ES-I3 (cell line): ENCODE data around the gene POLR3F.
A peak's percentile ranks its signal among the peaks of the same experiment; 100 is the strongest.
"Not testable (repeated sequence)": the region's sequence is repeated elsewhere in the genome, so short reads cannot be mapped to it uniquely, and the experiment has no call there.

Source experiments
- H3K36me3 ChIP-seq: 2 replicates; pipeline ENCODE4 v1.6.1; 2013; ENCODE audit warnings: mild to moderate bottlenecking, low read length, control low read depth, moderate library complexity; ENCODE audit not compliant: insufficient read depth
- H3K4me1 ChIP-seq: 2 replicates; pipeline ENCODE4 v1.6.1; 2013; ENCODE audit warnings: mild to moderate bottlenecking, control low read depth, low read length; ENCODE audit not compliant: insufficient read depth
- H3K9ac ChIP-seq: 2 replicates; pipeline ENCODE4 v1.6.1; 2013; ENCODE audit warnings: low read depth, mild to moderate bottlenecking, low read length, moderate library complexity
- H3K9me3 ChIP-seq: 2 replicates; pipeline ENCODE4 v1.6.1; 2013; ENCODE audit warnings: mild to moderate bottlenecking, low read length, moderate library complexity; ENCODE audit not compliant: control insufficient read depth, insufficient read depth

The POLR3F gene

GRCh38 chr20:18481596-18481995 is 14.4 kb downstream of the POLR3F start:
- Histone ChIP-seq H3K9ac (no peak overlapping the region), H3K4me1 (no peaks in the 10 kb centered on the region), H3K36me3 (peaks cover 7% of the 10 kb centered on the region), H3K9me3 (no peaks in the 10 kb centered on the region)

DNA sequence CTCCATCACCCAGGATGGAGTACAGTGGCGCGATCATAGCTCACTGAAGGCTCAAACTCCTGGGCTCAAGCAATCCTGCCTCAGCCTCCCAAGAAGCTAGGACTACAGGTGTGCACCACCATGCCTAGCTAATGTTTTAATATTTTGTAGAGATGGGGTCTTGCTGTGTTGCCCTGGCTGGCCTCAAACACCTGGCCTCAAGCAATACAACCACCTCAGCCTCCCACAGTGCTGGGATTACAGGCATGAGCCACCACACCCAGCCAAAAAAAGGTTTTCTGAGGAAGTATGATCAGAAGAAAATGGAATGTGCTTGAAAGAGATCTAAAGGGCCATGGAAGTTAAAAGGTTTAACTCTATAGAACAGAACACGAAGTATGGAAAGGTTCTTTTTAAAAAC is 21.1 kb downstream of the POLR3F start:
- peaks cover 2% of the 10 kb centered on the region; the same call in 1 of the 2 replicates for H3K36me3 ChIP-seq
- H3K4me1 ChIP-seq, result no peaks in the 10 kb centered on the region
- H3K9ac ChIP-seq, result no peak overlapping the region
- H3K9me3 ChIP-seq, result no peaks in the 10 kb centered on the region

DNA sequence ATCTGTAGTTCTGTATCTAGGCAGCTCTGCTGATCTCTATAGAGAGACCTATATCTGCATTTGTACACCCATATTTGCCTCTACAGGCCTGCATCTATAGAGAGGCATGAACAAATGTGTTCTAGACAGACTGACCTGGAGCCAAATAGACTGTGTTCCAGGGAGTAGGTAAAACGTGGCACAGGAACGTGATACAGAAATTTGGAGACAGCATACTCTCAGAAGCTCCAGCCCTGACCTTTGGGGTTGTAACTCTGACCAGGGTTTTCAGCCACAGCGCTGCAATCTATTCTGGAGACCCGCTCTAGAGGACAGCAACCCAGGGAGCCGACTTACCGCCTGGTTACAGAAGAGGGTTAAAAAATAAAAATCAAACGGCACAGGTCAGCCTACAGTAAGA is 28.9 kb downstream of the POLR3F start:
- no peaks in the 10 kb centered on the region for H3K9me3 ChIP-seq
- H3K4me1 ChIP-seq, result peaks cover 5% of the 10 kb centered on the region
- no peaks in the 10 kb centered on the region for H3K36me3 ChIP-seq
- H3K9ac ChIP-seq, result peak overlapping the region; percentile 98; the same call in 1 of the 2 replicates

DNA sequence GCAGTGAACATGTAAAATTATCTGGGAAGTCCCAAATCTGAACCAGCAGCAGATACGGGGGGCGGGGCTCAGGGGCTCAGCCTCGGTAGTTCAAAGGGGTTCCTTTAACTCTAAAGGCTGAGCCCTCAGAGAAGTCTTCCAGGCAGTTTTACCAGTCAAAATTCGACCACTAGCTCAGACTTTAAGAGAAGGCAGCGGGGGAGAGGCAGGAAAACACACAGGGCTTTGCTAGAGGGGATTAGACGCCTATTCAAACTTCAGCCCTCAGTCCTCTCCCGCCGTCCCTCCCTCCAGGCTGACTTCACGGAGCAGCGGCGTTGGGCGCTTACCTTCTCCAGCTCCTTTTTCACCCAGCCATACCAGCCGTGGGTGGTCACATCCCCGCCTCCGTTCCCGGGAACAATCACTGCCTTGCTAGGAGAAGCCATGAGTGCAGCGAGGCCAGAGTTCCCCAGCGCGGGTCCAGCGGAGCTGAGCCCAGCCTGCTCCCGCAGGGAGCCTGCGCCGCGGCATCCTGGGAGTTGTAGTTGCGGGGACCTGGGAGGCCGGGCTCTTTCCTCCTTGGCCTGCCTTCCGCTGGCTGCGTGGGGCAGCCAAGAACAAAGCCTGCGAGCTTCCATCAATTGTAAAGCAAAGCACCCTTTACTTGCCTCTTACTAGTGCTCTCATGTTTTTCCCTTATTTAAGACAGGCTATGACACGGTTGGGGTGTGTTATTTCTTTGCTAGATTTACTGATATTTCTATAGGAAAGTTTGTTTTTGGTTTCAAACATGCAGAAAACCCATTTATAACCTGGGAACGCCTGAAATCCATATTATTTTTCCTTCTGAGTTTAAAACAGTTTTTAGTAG is 29.8 kb downstream of the POLR3F start, which contains the start of gene RBBP9:
TSS of gene RBBP9 (minus strand) at position 486 of the 853 bp plus-strand sequence. CDS start at position 428, 58 bp downstream.
- H3K9ac ChIP-seq, result peak within 1 kb of the TSS; percentile 98
- H3K4me1 ChIP-seq, result peaks cover 5% of the 10 kb centered on the region
- no peaks in the 10 kb centered on the region for H3K9me3 ChIP-seq
- H3K36me3 ChIP-seq, result no peaks in the 10 kb centered on the region

- H3K9me3 ChIP-seq, result no peaks in the 10 kb centered on the region
- peak overlapping the region; percentile 98 for H3K9ac ChIP-seq
- H3K4me1 ChIP-seq, result peaks cover 5% of the 10 kb centered on the region
- no peaks in the 10 kb centered on the region for H3K36me3 ChIP-seq
Measured at GRCh38 chr20:18497603-18498002, 30.4 kb downstream of the POLR3F start.

DNA sequence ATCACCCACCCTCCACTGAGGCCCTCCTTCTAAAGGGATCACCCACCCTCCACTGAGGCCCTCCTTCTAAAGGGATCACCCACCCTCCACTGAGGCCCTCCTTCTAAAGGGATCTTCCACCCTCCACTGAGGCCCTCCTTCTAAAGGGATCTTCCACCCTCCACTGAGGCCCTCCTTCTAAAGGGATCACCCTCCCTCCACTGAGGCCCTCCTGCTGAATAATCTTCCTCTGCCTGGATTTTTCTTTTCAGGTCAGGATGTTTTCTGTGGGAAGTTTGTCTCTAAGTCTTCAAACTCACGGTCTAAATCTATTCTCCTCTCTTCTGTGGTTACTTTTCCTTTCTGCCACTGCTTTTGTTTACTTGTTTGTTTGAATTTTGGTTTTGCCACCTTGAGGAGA is 34.5 kb downstream of the POLR3F start:
- H3K9me3 ChIP-seq, H3K36me3 ChIP-seq, H3K4me1 ChIP-seq, H3K9ac ChIP-seq: not testable (repeated sequence)

DNA sequence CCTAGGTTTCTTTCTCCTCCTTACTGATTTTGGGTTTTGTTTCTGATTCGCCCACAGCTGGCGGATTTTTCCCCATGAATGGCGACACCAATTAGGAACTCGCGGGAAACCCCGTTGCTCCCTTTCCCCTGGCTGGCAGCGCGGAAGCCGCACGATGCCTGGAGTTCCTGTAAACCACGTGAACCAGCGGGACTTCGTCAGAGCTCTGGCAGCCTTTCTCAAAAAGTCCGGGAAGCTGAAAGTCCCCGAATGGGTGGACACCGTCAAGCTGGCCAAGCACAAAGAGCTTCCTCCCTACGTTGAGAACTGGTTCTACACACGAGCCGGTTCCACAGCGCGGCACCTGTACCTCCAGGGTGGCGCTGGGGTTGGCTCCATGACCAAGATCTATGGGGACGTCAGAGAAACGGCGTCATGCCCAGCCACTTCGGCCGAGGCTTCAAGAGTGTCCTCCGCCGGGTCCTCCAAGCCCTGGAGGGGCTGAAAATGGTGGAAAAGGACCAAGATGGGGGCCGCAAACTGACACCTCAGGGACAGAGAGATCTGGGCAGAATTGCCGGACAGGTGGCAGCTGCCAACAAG is 37.4 kb downstream of the POLR3F start:
- Histone ChIP-seq H3K9ac (no peak overlapping the region), H3K36me3 (no peaks in the 10 kb centered on the region), H3K9me3 (no peaks in the 10 kb centered on the region), H3K4me1 (no peaks in the 10 kb centered on the region)

DNA sequence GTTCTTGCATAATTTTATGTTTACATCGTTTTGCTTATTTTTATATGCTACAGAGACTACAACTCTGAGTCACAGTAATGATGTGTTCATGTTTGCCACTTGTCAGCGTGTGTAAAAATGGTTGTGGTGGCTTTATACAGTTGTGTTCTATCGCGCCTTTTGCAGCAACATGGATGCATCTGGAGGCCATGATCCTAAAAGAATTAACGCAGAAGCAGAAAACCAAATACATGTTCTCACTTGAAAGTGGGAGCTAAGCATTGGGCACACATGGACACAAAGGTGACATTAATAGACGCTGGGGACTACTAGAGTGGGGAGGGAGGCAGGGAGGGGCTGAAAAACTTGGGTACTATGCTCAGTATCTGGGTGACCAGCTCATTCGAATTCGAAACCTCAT is 39.6 kb downstream of the POLR3F start:
- peak overlapping the region; percentile 90 for H3K9ac ChIP-seq
- no peaks in the 10 kb centered on the region for H3K4me1 ChIP-seq
- H3K9me3 ChIP-seq, result no peaks in the 10 kb centered on the region

GRCh38 chr20:18507218-18508191 is 40.3 kb downstream of the POLR3F start, which contains the start of gene SEC23B:
TSS of gene SEC23B (plus strand) at chr20:18507940. CDS start at chr20:18510836, 2,896 bp downstream.
- Histone ChIP-seq H3K9ac (peak within 1 kb of the TSS; percentile 90), H3K9me3 (no peaks in the 10 kb centered on the region), H3K36me3 (0 out of 2 replicates have a peak, but pooled peaks cover 4% of the 10 kb centered on the region), H3K4me1 (no peaks in the 10 kb centered on the region)

More for the DNA sequence above, 39.6 kb downstream of the POLR3F start:
- 0 out of 2 replicates have a peak, but pooled peaks cover 4% of the 10 kb centered on the region for H3K36me3 ChIP-seq

- H3K36me3 ChIP-seq, result peaks cover 12% of the 10 kb centered on the region
- no peaks in the 10 kb centered on the region for H3K9me3 ChIP-seq
- no peak overlapping the region for H3K9ac ChIP-seq
- no peaks in the 10 kb centered on the region for H3K4me1 ChIP-seq
Measured at GRCh38 chr20:18511571-18511970, 44.4 kb downstream of the POLR3F start.

- H3K9me3 ChIP-seq, result no peaks in the 10 kb centered on the region
- peaks cover 12% of the 10 kb centered on the region for H3K36me3 ChIP-seq
- H3K9ac ChIP-seq, result no peak overlapping the region
- H3K4me1 ChIP-seq, result no peaks in the 10 kb centered on the region
Measured at GRCh38 chr20:18513208-18513607, 46.0 kb downstream of the POLR3F start.

DNA sequence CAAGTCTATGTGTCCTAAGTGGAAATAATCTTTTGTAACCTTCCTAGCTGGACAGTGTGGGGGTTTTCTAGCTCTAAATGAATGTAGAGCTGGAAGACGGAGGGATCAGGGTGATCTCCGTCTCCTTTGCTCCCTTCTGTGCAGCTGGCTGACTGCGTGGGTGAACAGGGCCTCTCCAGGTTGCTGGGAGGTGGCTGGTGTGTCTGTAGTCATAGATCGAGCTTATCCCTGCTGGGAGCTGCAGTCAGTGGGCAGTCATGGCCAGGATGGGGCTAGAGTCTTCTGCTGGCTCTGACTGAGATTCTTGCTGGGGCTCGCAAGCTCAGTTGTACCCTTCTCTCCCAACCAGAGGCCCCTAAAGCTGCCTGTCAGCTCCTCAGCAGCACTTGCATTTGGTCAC is 46.9 kb downstream of the POLR3F start:
- H3K36me3 ChIP-seq, result peaks cover 12% of the 10 kb centered on the region
- no peaks in the 10 kb centered on the region for H3K9me3 ChIP-seq
- no peak overlapping the region for H3K9ac ChIP-seq
- H3K4me1 ChIP-seq, result no peaks in the 10 kb centered on the region

DNA sequence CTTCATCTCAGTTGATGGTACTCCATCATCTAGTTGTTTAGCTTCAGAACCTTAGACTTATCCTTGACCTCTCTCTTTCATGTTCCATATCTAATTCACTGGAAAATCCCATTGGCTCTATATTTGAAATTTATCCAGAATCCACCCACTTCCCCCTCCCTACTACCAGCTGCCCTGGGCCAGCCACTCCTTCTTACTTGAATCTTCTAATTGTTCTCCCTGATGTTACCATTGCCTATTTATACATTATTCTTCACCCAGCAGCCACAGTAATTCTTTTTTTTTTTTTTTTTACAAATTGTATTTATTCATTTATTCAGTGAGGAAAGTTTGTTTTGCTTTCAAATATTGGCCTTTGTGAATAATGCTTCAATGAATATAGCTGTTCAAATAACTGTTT is 48.8 kb downstream of the POLR3F start:
- Histone ChIP-seq H3K9ac (no peak overlapping the region), H3K9me3 (no peaks in the 10 kb centered on the region), H3K36me3 (peaks cover 9% of the 10 kb centered on the region), H3K4me1 (no peaks in the 10 kb centered on the region)

- not testable (repeated sequence) for H3K4me1 ChIP-seq, H3K9me3 ChIP-seq, H3K9ac ChIP-seq
- H3K36me3 ChIP-seq, result peaks cover 21% of the 10 kb centered on the region
Measured at GRCh38 chr20:18522066-18522465, 54.9 kb downstream of the POLR3F start.
